Ishikawa (cell line): ENCODE results near the gene HLA-B.

ENCODE experiments used
- CEBPB ChIP-seq: IDR thresholded peaks from 2 replicates; pipeline ENCODE4 v1.6.1; 2012
- CREB1 ChIP-seq: IDR thresholded peaks from 2 replicates; pipeline ENCODE4 v1.6.1; 2012; ENCODE audit warnings: low read depth
- EGR1 ChIP-seq: IDR thresholded peaks from 2 replicates; pipeline ENCODE4 v1.6.1; 2012
- EP300 ChIP-seq: IDR thresholded peaks from 2 replicates; pipeline ENCODE4 v1.6.1; 2012; ENCODE audit warnings: borderline replicate concordance
- FOXM1 ChIP-seq: IDR thresholded peaks from 2 replicates; pipeline ENCODE4 v1.6.1; 2012; ENCODE audit warnings: low read depth, borderline replicate concordance
- MAX ChIP-seq: IDR thresholded peaks from 2 replicates; pipeline ENCODE4 v1.6.1; 2012
- NFIC ChIP-seq: IDR thresholded peaks from 2 replicates; pipeline ENCODE4 v1.6.1; 2012
- RAD21 ChIP-seq: IDR thresholded peaks from 2 replicates; pipeline ENCODE4 v1.6.1; 2012; ENCODE audit warnings: low read depth
- REST ChIP-seq: IDR thresholded peaks from 2 replicates; pipeline ENCODE4 v1.6.1; 2012; ENCODE audit warnings: low read depth, mild to moderate bottlenecking
- TAF1 ChIP-seq: IDR thresholded peaks from 2 replicates; pipeline ENCODE4 v1.6.1; 2012; ENCODE audit warnings: low read depth, mild to moderate bottlenecking
- TCF12 ChIP-seq: IDR thresholded peaks from 2 replicates; pipeline ENCODE4 v1.6.1; 2012; ENCODE audit warnings: low read depth
- TEAD4 ChIP-seq: IDR thresholded peaks from 2 replicates; pipeline ENCODE4 v1.6.1; 2012
- USF1 ChIP-seq: IDR thresholded peaks from 2 replicates; pipeline ENCODE4 v1.6.1; 2012
- YY1 ChIP-seq: IDR thresholded peaks from 2 replicates; pipeline ENCODE4 v1.6.1; 2012; ENCODE audit warnings: low read depth

- TF ChIP-seq NFIC, result no peak
- no peak for TF ChIP-seq YY1
- no peak for TF ChIP-seq FOXM1
- no peak for TF ChIP-seq REST
- no peak for TF ChIP-seq MAX
- TF ChIP-seq TAF1, result no peak
- no peak for TF ChIP-seq TEAD4
- TF ChIP-seq CEBPB, result no peak
- TF ChIP-seq EGR1, result no peak
- no peak for TF ChIP-seq EP300
- TF ChIP-seq CREB1, result no peak
- TF ChIP-seq RAD21, result no peak
- no peak for TF ChIP-seq TCF12
- TF ChIP-seq USF1, result no peak
Observed at GRCh38 chr6:31402324-31403282, 45.6 kb upstream of the HLA-B start.
